Stomach (tissue), 9 donors: ENCODE data around the gene CACNA2D3. TPM values are rescaled to one million over a fixed set of nuclear protein-coding genes. Genes with fewer than 3 reads are reported as not detected.

ENCODE experiments used
- DNase-seq, 2 donors: peaks; one replicate each; pipeline versions ENCODE4 v3.0.0 to v3.0.0-alpha.2; 2013 to 2019
- H3K27ac ChIP-seq, 5 donors: fragments of 200-600 bp in 4 of 5; sonication (generic) in 4 of 5; one replicate each; pipeline ENCODE4 v1.5.1; 2013 to 2019; ENCODE audit warnings: mild to moderate bottlenecking in 1 of 5, moderate library complexity in 1 of 5
- H3K27me3 ChIP-seq, 3 donors: fragments of 200-600 bp; sonication (generic); one replicate each; pipeline ENCODE4 v1.5.1; 2017 to 2019; ENCODE audit warnings: mixed run types in 1 of 3
- H3K36me3 ChIP-seq, 4 donors: fragments of 200-600 bp; sonication (generic); 1 replicate in 3 of 4; 2 replicates in 1 of 4; pipeline ENCODE4 v1.5.1; 2016 to 2019
- H3K4me1 ChIP-seq, 4 donors: fragments of 200-600 bp; sonication (generic); one replicate each; pipeline ENCODE4 v1.5.1; 2016 to 2019
- H3K4me3 ChIP-seq, 4 donors: fragments of 200-600 bp; sonication (generic) in 3 of 4; one replicate each; pipeline ENCODE4 v1.5.1; 2016 to 2019; ENCODE audit warnings: mild to moderate bottlenecking in 1 of 4
- H3K9me3 ChIP-seq, 4 donors: fragments of 200-600 bp; sonication (generic); one replicate each; pipeline ENCODE4 v1.5.1; 2016 to 2019
- EP300 ChIP-seq: sonication (generic); formaldehyde crosslinking; IDR thresholded peaks from one replicate; pipeline ENCODE4 v1.6.1; 2017; ENCODE audit warnings: antibody characterized with exemption
- POLR2A ChIP-seq, 4 donors: fragments of 450-650 bp; IDR thresholded peaks; one replicate each; pipeline ENCODE4 v1.6.1; 2016; ENCODE audit warnings: antibody characterized with exemption in 4 of 4, control low read depth in 2 of 4, mild to moderate bottlenecking in 1 of 4, moderate library complexity in 1 of 4
- POLR2AphosphoS5 ChIP-seq, 3 donors: sonication (generic); formaldehyde crosslinking; IDR thresholded peaks; one replicate each; pipeline ENCODE4 v1.6.1; 2016; ENCODE audit warnings: antibody characterized with exemption in 3 of 3
- WGBS, 5 donors: extraction: QIAGEN DNeasy Blood & Tissue Kit in 3 of 5; methylation state at CpG; one replicate each; pipeline versions ENCODE4 v1.1.5 to v1.1.7; 2013 to 2018; 5-methylcytosine and 5-hydroxymethylcytosine counted together
- intact Hi-C: fragments of 100-400 bp; cut with DNase I; formaldehyde crosslinking; loops from one replicate; pipeline ENCODE4 v1.15.1; 2023; ENCODE audit warnings: low total_unique reads
- polyA plus RNA-seq, 3 donors: library from polyadenylated mRNA; stranded (reverse); fragments of 200-250 nt; gene quantifications; one replicate each; pipeline ENCODE4 v1.2.3, GENCODE V29; 2013
- total RNA-seq, 5 donors: library from RNA; depleted of rRNA; stranded (reverse); fragments of >200 nt; gene quantifications; one replicate each; pipeline versions ENCODE4 v1.1.0 to v1.2.3, GENCODE V29; 2014 to 2016
- TF ChIP-seq, protein P1 (sequence below), 7 experiments: fragments of 450-650 bp in 4 of 7; fragments of 200-600 bp in 3 of 7; sonication (generic) in 3 of 7; IDR thresholded peaks; one replicate each; pipeline ENCODE4 v1.5.1; 2016 to 2019; ENCODE audit warnings: antibody characterized with exemption in 7 of 7, control low read depth in 2 of 7, mild to moderate bottlenecking in 1 of 7
- donor health status: healthy with polysubstance abuse.
- donor health status: Bipolar disorder and iron deficiency.
- donor health status: healthy.

CACNA2D3 gene
- total and polyA plus RNA-seq, 8 donors = 0.56 to 54.0 (median 2.9) TPM; not detected in 1

DNA sequence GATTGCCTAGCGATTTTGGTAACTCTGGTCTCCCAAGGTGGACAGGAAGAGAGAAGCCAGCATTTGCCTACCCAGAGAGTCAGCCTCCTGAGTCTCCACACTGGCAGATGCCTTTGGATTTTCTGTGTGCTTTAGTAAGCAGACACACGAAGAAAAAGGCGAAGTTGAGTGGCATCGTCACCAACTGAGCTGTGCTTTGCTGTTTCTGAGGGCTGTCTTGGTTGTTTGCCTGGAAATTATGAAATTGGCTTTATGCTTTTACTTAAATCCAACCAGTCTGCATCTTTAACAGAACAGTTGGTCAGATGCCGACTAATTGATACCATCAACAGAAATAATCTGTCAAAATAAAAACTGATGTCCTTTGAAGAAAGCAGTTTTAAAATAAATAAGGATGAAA lies 56.0 kb downstream of the CACNA2D3 start:
- TF ChIP-seq, protein P1, sequence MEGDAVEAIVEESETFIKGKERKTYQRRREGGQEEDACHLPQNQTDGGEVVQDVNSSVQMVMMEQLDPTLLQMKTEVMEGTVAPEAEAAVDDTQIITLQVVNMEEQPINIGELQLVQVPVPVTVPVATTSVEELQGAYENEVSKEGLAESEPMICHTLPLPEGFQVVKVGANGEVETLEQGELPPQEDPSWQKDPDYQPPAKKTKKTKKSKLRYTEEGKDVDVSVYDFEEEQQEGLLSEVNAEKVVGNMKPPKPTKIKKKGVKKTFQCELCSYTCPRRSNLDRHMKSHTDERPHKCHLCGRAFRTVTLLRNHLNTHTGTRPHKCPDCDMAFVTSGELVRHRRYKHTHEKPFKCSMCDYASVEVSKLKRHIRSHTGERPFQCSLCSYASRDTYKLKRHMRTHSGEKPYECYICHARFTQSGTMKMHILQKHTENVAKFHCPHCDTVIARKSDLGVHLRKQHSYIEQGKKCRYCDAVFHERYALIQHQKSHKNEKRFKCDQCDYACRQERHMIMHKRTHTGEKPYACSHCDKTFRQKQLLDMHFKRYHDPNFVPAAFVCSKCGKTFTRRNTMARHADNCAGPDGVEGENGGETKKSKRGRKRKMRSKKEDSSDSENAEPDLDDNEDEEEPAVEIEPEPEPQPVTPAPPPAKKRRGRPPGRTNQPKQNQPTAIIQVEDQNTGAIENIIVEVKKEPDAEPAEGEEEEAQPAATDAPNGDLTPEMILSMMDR (IDR thresholded peaks at IDR 0.05) = no peak
- TF ChIP-seq EP300 = no peak
- TF ChIP-seq POLR2AphosphoS5 (IDR thresholded peaks at IDR 0.05) = no peak
- TF ChIP-seq POLR2A (IDR thresholded peaks at IDR 0.05) = no peak
- peaks cover 0 to 11% (median 0%) of the 10 kb centered on the region in 4 donors for H3K4me1 ChIP-seq
- intact Hi-C loops = no loop called here
- H3K4me3 ChIP-seq = no peak overlapping the region
- DNase-seq = no peak
- no peaks in the 10 kb centered on the region for H3K36me3 ChIP-seq
- no peaks in the 10 kb centered on the region for H3K9me3 ChIP-seq
- no peak overlapping the region for H3K27ac ChIP-seq
- no peaks in the 10 kb centered on the region for H3K27me3 ChIP-seq
- WGBS, 5 donors = 87 to 91% (median 88%) methylated on average over 5 of the region's 5 CpGs

DNA sequence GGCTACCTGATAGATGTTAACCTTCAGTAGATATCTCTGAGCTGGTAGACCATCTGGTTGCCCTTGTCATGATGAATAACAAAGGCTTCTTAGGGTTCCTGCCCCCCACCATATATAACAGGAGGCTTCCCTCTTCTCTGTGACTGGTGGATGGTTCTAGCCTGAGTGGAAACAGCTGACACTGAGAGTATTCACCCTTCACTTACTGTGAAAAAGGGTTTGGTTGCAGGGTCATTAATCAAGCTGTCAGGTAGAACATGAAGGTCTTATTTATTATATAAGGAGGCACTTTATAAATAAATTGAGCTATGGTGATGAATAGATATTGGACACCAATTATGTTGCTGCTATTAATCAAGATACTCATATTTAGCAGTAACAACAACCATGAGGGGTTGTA lies 58.6 kb downstream of the CACNA2D3 start:
- no peak overlapping the region for H3K27ac ChIP-seq
- H3K4me3 ChIP-seq = no peak overlapping the region
- TF ChIP-seq POLR2AphosphoS5 (IDR thresholded peaks at IDR 0.05) = no peak
- TF ChIP-seq POLR2A (IDR thresholded peaks at IDR 0.05) = no peak
- intact Hi-C loops = no loop called here
- H3K9me3 ChIP-seq = no peaks in the 10 kb centered on the region
- no peaks in the 10 kb centered on the region for H3K36me3 ChIP-seq
- DNase-seq = no peak
- peaks cover 0 to 6% (median 0%) of the 10 kb centered on the region in 4 donors for H3K4me1 ChIP-seq
- H3K27me3 ChIP-seq = no peaks in the 10 kb centered on the region

GRCh38 chr3:54182242-54182641 lies 59.9 kb downstream of the CACNA2D3 start:
- H3K27ac ChIP-seq = no peak overlapping the region
- H3K4me1 ChIP-seq = no peaks in the 10 kb centered on the region
- H3K27me3 ChIP-seq = no peaks in the 10 kb centered on the region
- intact Hi-C loops = no loop called here
- 54 to 68% (median 64%) methylated on average over 4 of the region's 4 CpGs for WGBS, 5 donors
- no peaks in the 10 kb centered on the region for H3K9me3 ChIP-seq
- no peak for DNase-seq
- no peaks in the 10 kb centered on the region for H3K36me3 ChIP-seq
- no peak overlapping the region for H3K4me3 ChIP-seq
- TF ChIP-seq POLR2AphosphoS5 (IDR thresholded peaks at IDR 0.05) = no peak
- no peak for TF ChIP-seq POLR2A (IDR thresholded peaks at IDR 0.05)
- TF ChIP-seq, protein P1 (IDR thresholded peaks at IDR 0.05) = no peak
- TF ChIP-seq EP300 = no peak

- Histone ChIP-seq H3K9me3 (no peaks in the 10 kb centered on the region), H3K27ac (no peak overlapping the region), H3K4me1 (no peaks in the 10 kb centered on the region), H3K27me3 (no peaks in the 10 kb centered on the region), H3K36me3 (no peaks in the 10 kb centered on the region), H3K4me3 (no peak overlapping the region)
- intact Hi-C loops = no loop called here
- TF ChIP-seq, protein P1 (IDR thresholded peaks at IDR 0.05) = no peak
- no peak for TF ChIP-seq POLR2AphosphoS5 (IDR thresholded peaks at IDR 0.05)
- DNase-seq = no peak
Measured at GRCh38 chr3:54185740-54186139, 63.4 kb downstream of the CACNA2D3 start.

DNA sequence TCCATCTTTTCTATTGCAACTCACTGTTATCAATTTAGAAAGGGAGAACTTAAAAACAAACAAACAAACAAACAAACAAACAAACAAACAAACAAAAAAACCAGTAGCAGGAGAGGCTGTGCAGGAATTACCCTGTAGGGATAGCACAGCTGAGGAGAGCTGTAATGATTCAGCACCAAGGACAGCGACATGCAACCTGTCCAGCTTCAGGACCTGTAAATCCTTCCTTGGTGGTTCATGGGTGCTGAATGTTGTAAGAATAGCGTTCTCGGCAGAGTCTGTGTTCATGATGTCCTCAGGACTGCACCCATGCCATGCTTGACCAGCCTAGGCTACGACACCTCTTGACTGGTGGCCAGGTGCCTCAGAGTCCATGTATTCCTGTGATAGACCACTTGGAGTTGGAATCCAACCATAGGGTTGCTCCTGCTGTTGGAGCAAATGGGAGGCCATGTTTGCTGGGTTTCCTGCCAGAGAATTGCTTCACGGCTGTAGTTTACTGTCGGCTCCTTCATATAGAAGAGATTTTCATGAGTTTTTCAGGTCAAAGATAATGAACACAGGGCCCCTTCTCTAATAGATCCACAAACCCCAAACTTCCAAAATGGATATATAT lies 65.9 kb downstream of the CACNA2D3 start:
- Histone ChIP-seq H3K36me3 (no peaks in the 10 kb centered on the region), H3K27me3 (no peaks in the 10 kb centered on the region), H3K4me3 (no peak overlapping the region), H3K9me3 (no peaks in the 10 kb centered on the region), H3K4me1 (no peaks in the 10 kb centered on the region), H3K27ac (no peak overlapping the region)
- TF ChIP-seq, protein P1 (IDR thresholded peaks at IDR 0.05) = no peak
- TF ChIP-seq POLR2A (IDR thresholded peaks at IDR 0.05) (no peak), POLR2AphosphoS5 (IDR thresholded peaks at IDR 0.05) (no peak), EP300 (no peak)
- intact Hi-C loops = no loop called here
- DNase-seq = peak; percentile 42 to 91
- 45 to 59% (median 47%) methylated on average over 6 of the region's 6 CpGs for WGBS, 5 donors
